Endothelial cell (in vitro differentiated cells): ENCODE measurements around the gene LINGO3. TPM values are rescaled to one million over a fixed set of nuclear protein-coding genes. Genes with fewer than 3 reads are reported as not detected.
A peak's percentile ranks its signal among the peaks of the same experiment; 100 is the strongest.

ENCODE experiments used
- DNase-seq: peaks from one replicate; pipeline ENCODE4 v3.0.0; 2021; ENCODE audit warnings: low spot score
- H3K27ac Mint-ChIP-seq: one replicate; pipeline ENCODE4 v1.8.0; 2021; ENCODE audit warnings: mixed read lengths, inconsistent platforms; ENCODE audit not compliant: unreplicated experiment
- H3K27me3 Mint-ChIP-seq: one replicate; pipeline ENCODE4 v1.8.0; 2021; ENCODE audit warnings: mild to moderate bottlenecking, moderate library complexity, mixed read lengths, inconsistent platforms; ENCODE audit not compliant: unreplicated experiment
- H3K36me3 Mint-ChIP-seq: one replicate; pipeline ENCODE4 v1.8.0; 2021; ENCODE audit warnings: mild to moderate bottlenecking, low read depth, mixed read lengths, inconsistent platforms; ENCODE audit not compliant: unreplicated experiment
- H3K4me1 Mint-ChIP-seq: one replicate; pipeline ENCODE4 v1.8.0; 2021; ENCODE audit warnings: mild to moderate bottlenecking, mixed read lengths, inconsistent platforms; ENCODE audit not compliant: unreplicated experiment
- H3K4me3 Mint-ChIP-seq: one replicate; pipeline ENCODE4 v1.8.0; 2021; ENCODE audit warnings: mild to moderate bottlenecking, mixed read lengths, inconsistent platforms; ENCODE audit not compliant: unreplicated experiment
- H3K9me3 Mint-ChIP-seq: one replicate; pipeline ENCODE4 v1.8.0; 2021; ENCODE audit warnings: mixed read lengths, inconsistent platforms; ENCODE audit not compliant: unreplicated experiment
- CTCF ChIP-seq: fragments of 200-600 bp; sonication (generic); IDR thresholded peaks from one replicate; pipeline ENCODE4 v1.5.0; 2021; ENCODE audit warnings: antibody characterized with exemption; ENCODE audit not compliant: unreplicated experiment
- total RNA-seq: library from RNA; stranded (reverse); fragmentation: NEBNext Ultra II Directional; extraction: Animal tissue kit (Norgen Biotek cat#: 25700); gene quantifications from one replicate; pipeline ENCODE4 v1.2.1, GENCODE V29; 2021; ENCODE audit not compliant: unreplicated experiment

The LINGO3 gene
- total RNA-seq, 1 donor from 2014 or later: not detected

- Mint-ChIP-seq H3K4me3 (no peak overlapping the region), H3K27ac (no peak overlapping the region), H3K4me1 (peaks cover 7% of the 10 kb centered on the region), H3K9me3 (no peaks in the 10 kb centered on the region), H3K36me3 (peaks cover 7% of the 10 kb centered on the region), H3K27me3 (peaks cover 3% of the 10 kb centered on the region)
- TF ChIP-seq CTCF: no peak
- DNase-seq: no peak
Measured at GRCh38 chr19:2317756-2318155, 9.8 kb upstream of the LINGO3 start.

- no peak for DNase-seq
- Mint-ChIP-seq H3K36me3 (peaks cover 7% of the 10 kb centered on the region), H3K9me3 (no peaks in the 10 kb centered on the region), H3K4me3 (no peak overlapping the region), H3K27me3 (peaks cover 1% of the 10 kb centered on the region), H3K4me1 (peaks cover 7% of the 10 kb centered on the region), H3K27ac (no peak overlapping the region)
- TF ChIP-seq CTCF: no peak
Measured at GRCh38 chr19:2317300-2317699, 9.3 kb upstream of the LINGO3 start.

- peaks cover 7% of the 10 kb centered on the region for H3K4me1 Mint-ChIP-seq
- no peak for TF ChIP-seq CTCF
- H3K9me3 Mint-ChIP-seq: no peaks in the 10 kb centered on the region
- no peak overlapping the region for H3K4me3 Mint-ChIP-seq
- peak; percentile 80 for DNase-seq
- H3K36me3 Mint-ChIP-seq: peaks cover 7% of the 10 kb centered on the region
- no peak overlapping the region for H3K27ac Mint-ChIP-seq
- H3K27me3 Mint-ChIP-seq: no peaks in the 10 kb centered on the region
Measured at GRCh38 chr19:2315818-2316353, 7.9 kb upstream of the LINGO3 start.

GRCh38 chr19:2315121-2315817 is 7.3 kb upstream of the LINGO3 start:
- Mint-ChIP-seq H3K4me1 (peaks cover 7% of the 10 kb centered on the region), H3K27me3 (no peaks in the 10 kb centered on the region), H3K9me3 (no peaks in the 10 kb centered on the region), H3K27ac (no peak overlapping the region), H3K4me3 (peak overlapping the region; percentile 19), H3K36me3 (peaks cover 7% of the 10 kb centered on the region)
- TF ChIP-seq CTCF: no peak
- no peak for DNase-seq

GRCh38 chr19:2312820-2313501 is 5.0 kb upstream of the LINGO3 start:
- Mint-ChIP-seq H3K27me3 (peaks cover 5% of the 10 kb centered on the region), H3K36me3 (peaks cover 7% of the 10 kb centered on the region), H3K9me3 (no peaks in the 10 kb centered on the region), H3K4me3 (no peak overlapping the region), H3K4me1 (peaks cover 3% of the 10 kb centered on the region), H3K27ac (no peak overlapping the region)
- TF ChIP-seq CTCF: no peak
- no peak for DNase-seq
